Transverse colon (tissue), 4 donors: ENCODE results near the gene CGNL1. TPM values are rescaled to one million over a fixed set of nuclear protein-coding genes. Genes with fewer than 3 reads are reported as not detected.
A peak's percentile ranks its signal among the peaks of the same experiment; 100 is the strongest.

Experiments
- DNase-seq: peaks from one replicate; pipeline ENCODE4 v3.0.0-alpha.2; 2019
- H3K27ac ChIP-seq, 4 donors: fragments of 200-600 bp; sonication (generic); 2 replicates each; pipeline ENCODE4 v1.5.1; 2016 to 2018; ENCODE audit warnings: inconsistent platforms in 4 of 4
- H3K27me3 ChIP-seq: fragments of 200-600 bp; sonication (generic); 2 replicates; pipeline ENCODE4 v1.5.1; 2017; ENCODE audit warnings: inconsistent platforms
- H3K36me3 ChIP-seq, 4 donors: fragments of 200-600 bp; sonication (generic); 2 replicates each; pipeline ENCODE4 v1.5.1; 2017 to 2019; ENCODE audit warnings: inconsistent platforms in 4 of 4
- H3K4me1 ChIP-seq, 4 donors: fragments of 200-600 bp; sonication (generic); 2 replicates each; pipeline ENCODE4 v1.5.1; 2017 to 2020; ENCODE audit warnings: inconsistent platforms in 4 of 4
- H3K4me3 ChIP-seq, 4 donors: fragments of 200-600 bp; sonication (generic); 1 replicate in 1 of 4; 2 replicates in 3 of 4; pipeline versions ENCODE4 v1.5.1 to v1.6.1; 2017 to 2019; ENCODE audit warnings: inconsistent platforms in 4 of 4
- H3K9me3 ChIP-seq, 2 donors: fragments of 200-600 bp; sonication (generic); 2 replicates each; pipeline ENCODE4 v1.5.1; 2017 to 2019; ENCODE audit warnings: inconsistent platforms in 2 of 2
- CTCF ChIP-seq, 5 experiments: fragments of 200-600 bp in 3 of 5; fragments of 450-650 bp in 2 of 5; sonication (generic) in 3 of 5; IDR thresholded peaks; 1 replicate in 2 of 5; 2 replicates in 3 of 5; pipeline ENCODE4 v1.5.1; 2016 to 2017; ENCODE audit warnings: antibody characterized with exemption in 5 of 5, inconsistent platforms in 3 of 5, mild to moderate bottlenecking in 2 of 5, moderate library complexity in 1 of 5
- EP300 ChIP-seq: sonication (generic); formaldehyde crosslinking; IDR thresholded peaks from one replicate; pipeline ENCODE4 v1.6.1; 2017; ENCODE audit warnings: antibody characterized with exemption, low read depth
- POLR2A ChIP-seq: fragments of 450-650 bp; IDR thresholded peaks from one replicate; pipeline ENCODE4 v1.6.1; 2016; ENCODE audit warnings: antibody characterized with exemption, mild to moderate bottlenecking, moderate library complexity
- POLR2AphosphoS5 ChIP-seq, 3 donors: sonication (generic); formaldehyde crosslinking; IDR thresholded peaks; one replicate each; pipeline ENCODE4 v1.6.1; 2016; ENCODE audit warnings: antibody characterized with exemption in 3 of 3
- WGBS, 2 donors: methylation state at CpG; one replicate each; pipeline ENCODE4 v1.1.5; 2018; ENCODE audit warnings: low coverage in 1 of 2; 5-methylcytosine and 5-hydroxymethylcytosine counted together
- in situ Hi-C, 4 donors: fragments of 200-750 bp; cut with MboI; loops; one replicate each; pipeline versions ENCODE4 v1.15.0 to v1.15.1; 2017; ENCODE audit warnings: low sequenced_read_pairs in 3 of 4, low pct_ligation_motif_present in 1 of 4, low pct_unique_long_range_greater_than_20kb in 1 of 4
- intact Hi-C: fragments of 100-400 bp; cut with DNase I; formaldehyde crosslinking; loops from one replicate; pipeline ENCODE4 v1.15.1; 2023; ENCODE audit warnings: low total_unique reads
- total RNA-seq, 4 donors: library from RNA; depleted of rRNA; stranded (reverse); fragments of >200 nt; gene quantifications; one replicate each; pipeline ENCODE4 v1.1.0, GENCODE V29; 2016

The CGNL1 gene
- total RNA-seq, 4 donors from 2014 or later: 1.1 to 2.2 (median 1.8) TPM

GRCh38 chr15:57424628-57425405, 48.5 kb downstream of the CGNL1 start:
- in situ Hi-C loops (no loop called here), intact Hi-C loops (no loop called here)
- Histone ChIP-seq H3K4me3 (no peak overlapping the region), H3K27me3 (no peaks in the 10 kb centered on the region), H3K9me3 (no peaks in the 10 kb centered on the region), H3K27ac (no peak overlapping the region), H3K4me1 (peaks cover 0 to 35% (median 14%) of the 10 kb centered on the region in 4 donors), H3K36me3 (no peaks in the 10 kb centered on the region)
- no peak for TF ChIP-seq EP300
- no peak for TF ChIP-seq POLR2AphosphoS5 (IDR thresholded peaks at IDR 0.05)
- no peak for TF ChIP-seq CTCF (IDR thresholded peaks at IDR 0.05)
- no peak for TF ChIP-seq POLR2A
- no peak for DNase-seq
- 73 to 78% methylated on average over 5 to 6 of the region's 6 CpGs for WGBS, 2 donors

GRCh38 chr15:57425842-57426241, 49.5 kb downstream of the CGNL1 start:
- in situ Hi-C loops: no loop called here

GRCh38 chr15:57427367-57427821, 51.1 kb downstream of the CGNL1 start:
- 26 to 30% methylated on average over 2 to 9 of the region's 9 CpGs for WGBS, 2 donors
- peak; percentile 46 for DNase-seq

More at GRCh38 chr15:57425842-57426241, 49.5 kb downstream of the CGNL1 start:
- DNase-seq: no peak
- intact Hi-C loops: no loop called here
- H3K27ac ChIP-seq: no peak overlapping the region
- 63 to 71% methylated on average over 1 to 3 of the region's 3 CpGs for WGBS, 2 donors
- H3K27me3 ChIP-seq: no peaks in the 10 kb centered on the region
- TF ChIP-seq POLR2AphosphoS5 (IDR thresholded peaks at IDR 0.05) (no peak), EP300 (no peak), POLR2A (no peak), CTCF (IDR thresholded peaks at IDR 0.05) (no peak)
- H3K36me3 ChIP-seq: no peaks in the 10 kb centered on the region
- no peak overlapping the region for H3K4me3 ChIP-seq
- peaks cover 0 to 35% (median 14%) of the 10 kb centered on the region in 4 donors for H3K4me1 ChIP-seq
- no peaks in the 10 kb centered on the region for H3K9me3 ChIP-seq

More at GRCh38 chr15:57427367-57427821, 51.1 kb downstream of the CGNL1 start:
- Histone ChIP-seq H3K4me1 (peaks cover 0 to 28% (median 7%) of the 10 kb centered on the region in 4 donors), H3K9me3 (no peaks in the 10 kb centered on the region), H3K36me3 (no peaks in the 10 kb centered on the region), H3K27me3 (no peaks in the 10 kb centered on the region), H3K4me3 (no peak overlapping the region), H3K27ac (peak overlapping the region in 2 of 4 donors; percentile 11 to 19)
- TF ChIP-seq EP300: no peak
- TF ChIP-seq POLR2AphosphoS5 (IDR thresholded peaks at IDR 0.05): no peak
- TF ChIP-seq CTCF (IDR thresholded peaks at IDR 0.05): no peak
- TF ChIP-seq POLR2A: no peak
- in situ Hi-C loops (no loop called here), intact Hi-C loops (no loop called here)
